Upper lobe of right lung (tissue), 1 donor: ENCODE data around the gene GAD2. TPM values are rescaled to one million over a fixed set of nuclear protein-coding genes. Genes with fewer than 3 reads are reported as not detected.

ENCODE experiments used
- ATAC-seq: fragments of 200-7000 bp; cut with Tn5 transposase; one replicate; pipeline ENCODE4 v1.9.1; 2020; ENCODE audit warnings: mild to moderate bottlenecking, moderate library complexity
- DNase-seq: peaks from one replicate; pipeline ENCODE4 v3.0.0-alpha.2; 2020
- H3K27ac ChIP-seq: fragments of 200-600 bp; one replicate; pipeline ENCODE4 v1.8.0; 2022
- H3K27me3 ChIP-seq: fragments of 200-600 bp; one replicate; pipeline ENCODE4 v1.8.0; 2022; ENCODE audit warnings: mild to moderate bottlenecking
- H3K36me3 ChIP-seq: fragments of 200-600 bp; one replicate; pipeline ENCODE4 v1.8.0; 2022
- H3K4me1 ChIP-seq: fragments of 200-600 bp; one replicate; pipeline ENCODE4 v1.8.0; 2022
- H3K4me3 ChIP-seq: fragments of 200-600 bp; one replicate; pipeline ENCODE4 v1.8.0; 2022; ENCODE audit warnings: mild to moderate bottlenecking
- H3K9me3 ChIP-seq: fragments of 200-600 bp; one replicate; pipeline ENCODE4 v1.8.0; 2022
- intact Hi-C: fragments of 100-400 bp; cut with DNase I; formaldehyde crosslinking; loops from one replicate; pipeline ENCODE4 v1.11.0; 2022
- total RNA-seq: library from RNA; stranded (reverse); fragmentation: NEBNext Ultra II Directional; extraction: Animal tissue kit (Norgen Biotek cat#: 25700); gene quantifications from one replicate; pipeline ENCODE4 v1.2.1, GENCODE V29; 2021
- TF ChIP-seq, protein P1 (sequence below): fragments of 200-600 bp; IDR thresholded peaks from one replicate; pipeline ENCODE4 v1.8.0; 2022; ENCODE audit warnings: antibody characterized with exemption
- donor health status: DM: no; HTN: yes; CAD: no; lungs with severe emphysema.

GAD2 gene
- total RNA-seq, 1 donor from 2014 or later = not detected

DNA sequence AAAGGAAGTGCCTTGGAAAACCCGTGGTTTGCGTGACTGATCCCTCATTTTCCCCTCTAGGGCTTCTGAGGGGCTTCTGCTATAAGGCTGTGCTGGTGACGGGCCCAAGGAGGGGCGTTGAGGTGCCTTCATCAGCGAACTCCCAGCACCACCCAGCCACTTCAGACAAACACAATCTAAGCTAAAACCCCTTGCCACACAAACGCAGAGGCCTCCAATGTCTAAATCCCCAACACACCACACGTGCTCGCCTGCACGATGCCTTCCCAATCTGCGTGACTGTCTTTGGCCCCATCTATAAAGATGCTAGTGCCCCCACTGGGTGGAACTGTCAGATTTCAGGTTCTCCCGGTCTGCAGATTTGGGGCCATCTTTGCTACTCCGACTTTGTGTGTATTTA lies 4.1 kb upstream of the GAD2 start:
- no peak overlapping the region for H3K4me3 ChIP-seq
- no peaks in the 10 kb centered on the region for H3K9me3 ChIP-seq
- H3K27me3 ChIP-seq = peaks cover 82% of the 10 kb centered on the region
- H3K27ac ChIP-seq = no peak overlapping the region
- TF ChIP-seq, protein P1, sequence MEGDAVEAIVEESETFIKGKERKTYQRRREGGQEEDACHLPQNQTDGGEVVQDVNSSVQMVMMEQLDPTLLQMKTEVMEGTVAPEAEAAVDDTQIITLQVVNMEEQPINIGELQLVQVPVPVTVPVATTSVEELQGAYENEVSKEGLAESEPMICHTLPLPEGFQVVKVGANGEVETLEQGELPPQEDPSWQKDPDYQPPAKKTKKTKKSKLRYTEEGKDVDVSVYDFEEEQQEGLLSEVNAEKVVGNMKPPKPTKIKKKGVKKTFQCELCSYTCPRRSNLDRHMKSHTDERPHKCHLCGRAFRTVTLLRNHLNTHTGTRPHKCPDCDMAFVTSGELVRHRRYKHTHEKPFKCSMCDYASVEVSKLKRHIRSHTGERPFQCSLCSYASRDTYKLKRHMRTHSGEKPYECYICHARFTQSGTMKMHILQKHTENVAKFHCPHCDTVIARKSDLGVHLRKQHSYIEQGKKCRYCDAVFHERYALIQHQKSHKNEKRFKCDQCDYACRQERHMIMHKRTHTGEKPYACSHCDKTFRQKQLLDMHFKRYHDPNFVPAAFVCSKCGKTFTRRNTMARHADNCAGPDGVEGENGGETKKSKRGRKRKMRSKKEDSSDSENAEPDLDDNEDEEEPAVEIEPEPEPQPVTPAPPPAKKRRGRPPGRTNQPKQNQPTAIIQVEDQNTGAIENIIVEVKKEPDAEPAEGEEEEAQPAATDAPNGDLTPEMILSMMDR = no peak
- intact Hi-C loops = no loop called here
- no peaks in the 10 kb centered on the region for H3K36me3 ChIP-seq
- ATAC-seq = no peak
- no peaks in the 10 kb centered on the region for H3K4me1 ChIP-seq
- no peak for DNase-seq

DNA sequence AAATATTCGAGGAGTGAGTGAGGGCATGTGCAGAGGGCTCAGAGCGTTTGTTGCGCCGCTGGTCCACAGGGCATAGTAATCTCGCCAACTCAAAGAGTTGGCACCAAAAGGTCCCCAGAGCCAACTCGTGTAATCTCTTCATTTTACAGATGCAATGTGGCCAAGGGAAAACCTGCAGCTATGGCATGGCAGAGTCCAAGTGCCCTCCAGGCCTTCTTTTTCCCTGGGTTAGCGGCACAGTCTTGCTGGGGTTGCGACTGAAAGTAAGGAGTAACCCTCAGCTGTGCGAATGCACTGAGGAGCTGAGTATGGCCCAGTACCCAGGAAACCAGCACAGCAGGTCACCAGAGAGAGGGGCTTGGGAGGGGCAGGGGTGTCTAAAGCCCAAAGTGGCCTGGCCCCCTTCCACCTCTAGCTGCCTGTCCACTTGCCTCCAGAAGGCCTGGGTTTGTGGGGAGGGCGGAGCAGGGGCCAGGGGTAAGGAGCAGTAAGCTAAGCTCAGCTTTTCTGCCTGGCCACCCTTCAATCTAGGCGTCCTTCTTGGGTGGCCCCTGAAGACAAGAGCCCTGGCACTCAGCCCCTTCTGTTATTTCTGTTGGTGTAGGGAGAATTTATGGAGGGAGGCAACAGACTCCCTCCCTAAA lies 3.3 kb upstream of the GAD2 start:
- H3K9me3 ChIP-seq = no peaks in the 10 kb centered on the region

DNA sequence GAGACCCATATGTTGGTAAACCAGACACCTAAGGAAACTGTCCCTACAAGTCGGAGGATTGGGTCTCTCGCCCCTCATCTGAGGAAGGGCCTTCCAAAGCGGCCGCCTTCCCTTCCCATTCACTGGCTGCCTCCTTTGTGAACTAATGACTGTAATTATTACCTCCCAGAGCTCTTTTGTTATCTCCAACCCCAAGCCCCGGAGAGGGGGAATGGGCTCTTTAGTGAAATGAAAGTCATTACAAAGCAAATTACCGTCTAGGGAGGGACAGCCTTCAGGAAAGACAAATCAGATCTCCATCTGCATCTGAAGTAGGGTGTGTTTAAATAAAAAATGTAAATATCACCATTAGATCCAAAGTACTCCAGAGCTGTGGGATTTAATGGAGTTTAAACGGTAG lies 2.6 kb upstream of the GAD2 start:
- no peak overlapping the region for H3K4me3 ChIP-seq
- H3K4me1 ChIP-seq = no peaks in the 10 kb centered on the region
- H3K9me3 ChIP-seq = no peaks in the 10 kb centered on the region
- H3K27me3 ChIP-seq = peaks cover 82% of the 10 kb centered on the region
- no peaks in the 10 kb centered on the region for H3K36me3 ChIP-seq
- intact Hi-C loops = no loop called here
- DNase-seq (no peak), ATAC-seq (no peak)
- no peak overlapping the region for H3K27ac ChIP-seq
- TF ChIP-seq, protein P1 = no peak

More for the DNA sequence above, 3.3 kb upstream of the GAD2 start:
- Histone ChIP-seq H3K36me3 (no peaks in the 10 kb centered on the region), H3K4me1 (no peaks in the 10 kb centered on the region), H3K4me3 (no peak overlapping the region), H3K27me3 (peaks cover 82% of the 10 kb centered on the region), H3K27ac (no peak overlapping the region)
- ATAC-seq (no peak), DNase-seq (no peak)
- TF ChIP-seq, protein P1 = no peak
- intact Hi-C loops = no loop called here

DNA sequence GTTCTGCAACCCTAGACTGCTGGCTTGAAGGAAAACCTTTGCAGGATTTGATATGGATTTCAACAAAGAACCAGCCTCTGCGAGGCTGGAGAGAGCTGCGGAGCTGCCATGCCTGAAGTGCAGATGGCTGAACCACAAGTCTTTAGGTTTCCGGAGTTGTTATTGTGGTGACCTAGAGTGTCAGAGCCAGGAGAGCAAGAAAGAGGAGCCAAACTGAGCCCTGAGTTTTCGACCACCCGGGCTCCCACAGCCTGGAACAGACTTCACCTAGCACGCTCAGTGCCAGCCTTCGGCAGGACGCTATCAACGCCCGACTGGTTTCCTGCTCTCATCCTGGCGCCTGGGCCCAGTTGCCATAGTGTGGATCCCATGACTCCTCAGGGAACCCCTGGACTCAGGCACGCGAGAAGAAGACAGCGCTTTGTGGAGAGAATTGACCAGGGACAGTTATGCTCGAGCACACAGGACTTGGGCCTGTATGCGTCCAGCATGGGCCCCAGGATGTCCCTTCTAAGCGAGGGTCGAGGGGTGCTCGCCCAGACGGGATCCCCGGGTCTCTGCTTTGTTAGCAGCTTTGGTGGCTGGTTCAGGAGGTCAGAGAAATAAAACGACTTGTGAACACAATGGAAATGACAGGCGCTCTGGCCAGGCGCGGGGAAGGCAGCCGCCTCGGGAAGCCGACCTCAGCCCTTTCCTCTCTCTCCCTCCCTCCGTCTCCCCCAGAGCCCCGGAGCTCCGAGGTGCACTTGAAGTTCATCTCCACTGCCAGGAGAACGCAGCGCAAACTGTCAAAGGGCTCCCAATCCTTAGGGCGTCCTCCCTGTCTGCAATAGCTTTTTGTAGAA lies 1.8 kb upstream of the GAD2 start:
- no peak overlapping the region for H3K4me3 ChIP-seq
- H3K27ac ChIP-seq = no peak overlapping the region
- peaks cover 85% of the 10 kb centered on the region for H3K27me3 ChIP-seq
- no peak for ATAC-seq
- H3K9me3 ChIP-seq = no peaks in the 10 kb centered on the region
- no peaks in the 10 kb centered on the region for H3K4me1 ChIP-seq
- DNase-seq = no peak
- TF ChIP-seq, protein P1 = no peak
- H3K36me3 ChIP-seq = no peaks in the 10 kb centered on the region
- intact Hi-C loops = no loop called here

DNA sequence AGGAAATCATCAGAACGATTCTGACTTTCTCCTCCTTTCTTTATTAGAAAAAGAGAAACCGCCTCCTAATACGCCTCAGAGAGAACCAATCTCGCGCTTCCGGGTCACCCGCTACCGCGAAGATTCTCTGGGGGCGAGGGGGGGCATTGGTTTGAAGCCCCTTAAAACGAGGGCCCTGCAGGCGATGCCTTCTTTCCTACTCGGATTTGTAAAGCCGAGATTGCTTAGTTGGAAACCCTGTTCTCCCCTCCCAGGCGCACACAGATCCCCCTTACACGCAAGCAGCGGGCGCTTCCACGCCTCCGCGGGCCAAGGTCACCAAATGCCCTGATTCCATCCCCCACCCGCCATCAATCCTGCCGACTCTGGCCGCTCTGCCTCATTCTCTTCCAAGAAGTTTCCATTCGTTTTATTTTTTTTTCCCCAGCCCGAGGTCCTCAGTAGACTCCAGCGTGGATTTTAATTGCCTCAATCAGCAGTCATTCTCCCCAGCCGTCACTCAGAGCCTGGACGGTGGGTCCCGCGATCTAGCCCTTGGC lies 1.1 kb upstream of the GAD2 start:
- H3K4me1 ChIP-seq = no peaks in the 10 kb centered on the region
- DNase-seq (no peak), ATAC-seq (no peak)
- TF ChIP-seq, protein P1 = no peak
- no peaks in the 10 kb centered on the region for H3K9me3 ChIP-seq
- peaks cover 92% of the 10 kb centered on the region for H3K27me3 ChIP-seq
- intact Hi-C loops = no loop called here
- no peak overlapping the region for H3K4me3 ChIP-seq
- no peaks in the 10 kb centered on the region for H3K36me3 ChIP-seq
- no peak overlapping the region for H3K27ac ChIP-seq
